Gastroesophageal sphincter (tissue), 4 donors: ENCODE results near the gene TMEM61. TPM values are rescaled to one million over a fixed set of nuclear protein-coding genes. Genes with fewer than 3 reads are reported as not detected.

Source experiments
- ATAC-seq: fragments of 150-250 bp; one replicate; pipeline ENCODE4 v1.9.1; 2016; ENCODE audit warnings: mild to moderate bottlenecking, moderate library complexity
- H3K27ac ChIP-seq, 4 donors: fragments of 200-600 bp; sonication (generic) in 3 of 4; 1 replicate in 3 of 4; 2 replicates in 1 of 4; pipeline ENCODE4 v1.5.1; 2016 to 2019
- H3K27me3 ChIP-seq: fragments of 200-600 bp; sonication (generic); one replicate; pipeline ENCODE4 v1.5.1; 2019
- H3K36me3 ChIP-seq, 2 donors: fragments of 200-600 bp; sonication (generic); one replicate each; pipeline ENCODE4 v1.5.1; 2019; ENCODE audit warnings: control low read depth in 1 of 2
- H3K4me1 ChIP-seq, 3 donors: fragments of 200-600 bp; sonication (generic); 1 replicate in 2 of 3; 2 replicates in 1 of 3; pipeline ENCODE4 v1.5.1; 2016 to 2019; ENCODE audit warnings: control low read depth in 2 of 3
- H3K4me3 ChIP-seq, 2 donors: fragments of 200-600 bp; sonication (generic); one replicate each; pipeline ENCODE4 v1.5.1; 2019; ENCODE audit warnings: mild to moderate bottlenecking in 1 of 2, moderate library complexity in 1 of 2
- H3K9me3 ChIP-seq, 3 donors: fragments of 200-600 bp; sonication (generic); one replicate each; pipeline ENCODE4 v1.5.1; 2017 to 2019; ENCODE audit warnings: control low read depth in 2 of 3
- CTCF ChIP-seq, 4 experiments: fragments of 200-600 bp in 2 of 4; fragments of 450-650 bp in 2 of 4; sonication (generic) in 1 of 4; IDR thresholded peaks; one replicate each; pipeline ENCODE4 v1.5.1; 2017 to 2019; ENCODE audit warnings: antibody characterized with exemption in 4 of 4, mild to moderate bottlenecking in 2 of 4, moderate library complexity in 2 of 4
- EP300 ChIP-seq: sonication (generic); formaldehyde crosslinking; IDR thresholded peaks from one replicate; pipeline ENCODE4 v1.6.1; 2017; ENCODE audit warnings: antibody characterized with exemption, mild to moderate bottlenecking
- POLR2A ChIP-seq, 2 donors: fragments of 450-650 bp; IDR thresholded peaks; one replicate each; pipeline ENCODE4 v1.6.1; 2017; ENCODE audit warnings: antibody characterized with exemption in 2 of 2, mild to moderate bottlenecking in 2 of 2, moderate library complexity in 1 of 2
- POLR2AphosphoS5 ChIP-seq: sonication (generic); formaldehyde crosslinking; IDR thresholded peaks from one replicate; pipeline ENCODE4 v1.6.1; 2017; ENCODE audit warnings: antibody characterized with exemption
- WGBS, 2 donors: methylation state at CpG; one replicate each; pipeline ENCODE4 v1.1.5; 2018; ENCODE audit warnings: low coverage in 1 of 2; 5-methylcytosine and 5-hydroxymethylcytosine counted together
- total RNA-seq, 4 donors: library from RNA; depleted of rRNA; stranded (reverse); fragments of >200 nt; gene quantifications; one replicate each; pipeline ENCODE4 v1.1.0, GENCODE V29; 2016

Gene TMEM61
- total RNA-seq, 4 donors from 2014 or later = 1.5 to 2.5 (median 1.5) TPM; not detected in 1

GRCh38 chr1:54991939-54992338 is 11.5 kb downstream of the TMEM61 start:
- H3K9me3 ChIP-seq = no peaks in the 10 kb centered on the region
- no peaks in the 10 kb centered on the region for H3K36me3 ChIP-seq
- no peak overlapping the region for H3K4me3 ChIP-seq
- no peak for ATAC-seq
- no peak overlapping the region for H3K27ac ChIP-seq
- whole genome bisulfite sequencing, 2 donors = 43 to 74% methylated on average over 5 to 6 of the region's 12 CpGs
- peaks cover 0 to 19% (median 2%) of the 10 kb centered on the region in 3 donors for H3K4me1 ChIP-seq
- peaks cover 18% of the 10 kb centered on the region for H3K27me3 ChIP-seq
- TF ChIP-seq EP300 = no peak
- TF ChIP-seq POLR2AphosphoS5 = no peak
- no peak for TF ChIP-seq CTCF (IDR thresholded peaks at IDR 0.05)
- no peak for TF ChIP-seq POLR2A (IDR thresholded peaks at IDR 0.05)

- Histone ChIP-seq H3K27me3 (peaks cover 30% of the 10 kb centered on the region), H3K27ac (no peak overlapping the region), H3K9me3 (no peaks in the 10 kb centered on the region), H3K36me3 (no peaks in the 10 kb centered on the region), H3K4me1 (peaks cover 0 to 22% (median 4%) of the 10 kb centered on the region in 3 donors), H3K4me3 (no peak overlapping the region)
- no peak for ATAC-seq
- no peak for TF ChIP-seq POLR2A (IDR thresholded peaks at IDR 0.05)
- TF ChIP-seq POLR2AphosphoS5 = no peak
- TF ChIP-seq EP300 = no peak
- no peak for TF ChIP-seq CTCF (IDR thresholded peaks at IDR 0.05)
- WGBS, 2 donors = 90% methylated on average over 3 of the region's 6 CpGs; no CpG with 5 or more reads in 1 of the 2 donors
Measured at GRCh38 chr1:54993140-54993539, 12.7 kb downstream of the TMEM61 start.

- H3K9me3 ChIP-seq = no peaks in the 10 kb centered on the region
- TF ChIP-seq POLR2A (IDR thresholded peaks at IDR 0.05) (no peak), POLR2AphosphoS5 (no peak), EP300 (no peak), CTCF (IDR thresholded peaks at IDR 0.05) (no peak)
- no peaks in the 10 kb centered on the region for H3K36me3 ChIP-seq
- peaks cover 0 to 21% (median 4%) of the 10 kb centered on the region in 3 donors for H3K4me1 ChIP-seq
- H3K4me3 ChIP-seq = no peak overlapping the region
- no peak for ATAC-seq
- 53 to 93% methylated on average over 3 of the region's 6 CpGs for WGBS, 2 donors
- no peak overlapping the region for H3K27ac ChIP-seq
- H3K27me3 ChIP-seq = peaks cover 44% of the 10 kb centered on the region
Measured at GRCh38 chr1:54994355-54994990, 14.0 kb downstream of the TMEM61 start.

- peaks cover 0 to 14% (median 4%) of the 10 kb centered on the region in 3 donors for H3K4me1 ChIP-seq
- H3K9me3 ChIP-seq = no peaks in the 10 kb centered on the region
- WGBS, 2 donors = 44 to 89% methylated on average over 3 to 5 of the region's 12 CpGs
- TF ChIP-seq CTCF (IDR thresholded peaks at IDR 0.05) = no peak
- no peak for TF ChIP-seq POLR2A (IDR thresholded peaks at IDR 0.05)
- TF ChIP-seq EP300 = no peak
- TF ChIP-seq POLR2AphosphoS5 = no peak
- no peaks in the 10 kb centered on the region for H3K36me3 ChIP-seq
- no peak overlapping the region for H3K27ac ChIP-seq
- ATAC-seq = no peak
- no peak overlapping the region for H3K4me3 ChIP-seq
- H3K27me3 ChIP-seq = peaks cover 49% of the 10 kb centered on the region
Measured at GRCh38 chr1:54995013-54995760, 14.8 kb downstream of the TMEM61 start.
